ENCODE data around the gene DPH5.

GRCh38 chr1:100976936-100977335, 48.6 kb downstream of the DPH5 start:
- no peak for TF ChIP-seq POLR2AphosphoS5 (IDR thresholded peaks at IDR 0.05; ENCODE audit: insufficient read depth in 1 of 2, low read depth in 1 of 2)
- no peak for TF ChIP-seq POLR2A (IDR thresholded peaks at IDR 0.05)
